ENCODE data around the gene PHACTR1.

DNA sequence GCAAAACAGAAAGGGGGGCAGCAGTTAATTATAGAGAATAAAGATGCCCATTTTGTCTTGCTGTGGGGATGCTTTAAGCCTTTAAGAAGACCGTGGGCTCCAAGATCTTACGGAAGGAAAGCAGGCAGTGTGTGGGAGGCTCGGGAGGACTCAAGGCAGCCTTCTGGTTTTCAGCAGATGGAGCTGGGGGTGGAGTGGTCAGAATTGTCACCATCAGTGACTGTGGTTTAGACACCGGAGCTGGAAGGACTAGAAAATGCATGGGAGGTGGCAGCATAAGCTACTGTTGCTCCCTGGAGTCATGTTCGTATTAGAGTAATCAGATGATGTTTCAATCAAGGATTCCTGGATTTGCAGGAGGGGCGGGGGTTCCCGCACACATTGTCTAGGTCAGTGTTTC is 3.7 kb downstream of the PHACTR1 start:
- no peak for TF ChIP-seq TAF1 (IDR thresholded peaks at IDR 0.05; ENCODE audit: low read depth)
- no peak for TF ChIP-seq CREB1 (IDR thresholded peaks at IDR 0.05; ENCODE audit: low read depth)
- TF ChIP-seq, protein P1, sequence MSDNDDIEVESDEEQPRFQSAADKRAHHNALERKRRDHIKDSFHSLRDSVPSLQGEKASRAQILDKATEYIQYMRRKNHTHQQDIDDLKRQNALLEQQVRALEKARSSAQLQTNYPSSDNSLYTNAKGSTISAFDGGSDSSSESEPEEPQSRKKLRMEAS (IDR thresholded peaks at IDR 0.05): no peak

Data from Ishikawa (cell line).